Cardiac muscle cell (in vitro differentiated cells and primary cell): Measurements from ENCODE around the gene SLC12A7. TPM values are rescaled to one million over a fixed set of nuclear protein-coding genes. Genes with fewer than 3 reads are reported as not detected.

Experiments
- DNase-seq, 2 donors: peaks; one replicate each; pipeline versions ENCODE4 v3.0.0 to v3.0.0-alpha.2; 2010 to 2017; ENCODE audit warnings: low read depth in 1 of 2, low spot score in 1 of 2
- H3K27ac ChIP-seq: fragments of 200-600 bp; sonication (generic); 2 replicates; pipeline ENCODE4 v1.5.1; 2016
- H3K27me3 ChIP-seq: fragments of 200-600 bp; sonication (generic); 2 replicates; pipeline ENCODE4 v1.6.0; 2016; ENCODE audit warnings: control low read depth
- H3K36me3 ChIP-seq: fragments of 200-600 bp; sonication (generic); 2 replicates; pipeline ENCODE4 v1.5.1; 2016; ENCODE audit warnings: control low read depth
- H3K4me1 ChIP-seq: fragments of 200-600 bp; sonication (generic); 2 replicates; pipeline ENCODE4 v1.8.1; 2017; ENCODE audit warnings: low read depth, mild to moderate bottlenecking, mixed run types
- H3K4me3 ChIP-seq: fragments of 200-600 bp; sonication (generic); 2 replicates; pipeline ENCODE4 v1.5.1; 2016; ENCODE audit warnings: mild to moderate bottlenecking
- H3K9me3 ChIP-seq: fragments of 200-600 bp; sonication (generic); 2 replicates; pipeline ENCODE4 v1.5.1; 2017; ENCODE audit warnings: low read depth, mild to moderate bottlenecking, control low read depth
- CTCF ChIP-seq: IDR thresholded peaks from 2 replicates; pipeline ENCODE4 v1.5.1; 2012; ENCODE audit warnings: low read depth, mild to moderate bottlenecking, low read length
- polyA plus RNA-seq: library from polyadenylated mRNA; unstranded; fragments of >200 nt; fragmentation: Nextera tagmentation; extraction: Ambion mirVana; gene quantifications from 2 replicates; pipeline ENCODE4 v1.2.1, GENCODE V29; 2016
- total RNA-seq: library from RNA; depleted of rRNA; stranded (reverse); fragments of >200 nt; gene quantifications from 2 replicates; pipeline ENCODE4 v1.2.3, GENCODE V29; 2016

SLC12A7 gene
- total and polyA plus RNA-seq, 2 experiments from 2014 or later = 14.1 to 29.9 TPM

GRCh38 chr5:1133510-1134201 lies 21.8 kb upstream of the SLC12A7 start:
- peaks cover 4% of the 10 kb centered on the region for H3K4me1 ChIP-seq
- no peaks in the 10 kb centered on the region for H3K36me3 ChIP-seq
- no peaks in the 10 kb centered on the region for H3K27me3 ChIP-seq
- DNase-seq = peak in 1 of 2 donors; percentile 26
- H3K27ac ChIP-seq = no peak overlapping the region
- H3K9me3 ChIP-seq = no peaks in the 10 kb centered on the region
- no peak for TF ChIP-seq CTCF
- no peak overlapping the region for H3K4me3 ChIP-seq

- H3K4me1 ChIP-seq = peaks cover 4% of the 10 kb centered on the region
- H3K27ac ChIP-seq = no peak overlapping the region
- H3K27me3 ChIP-seq = no peaks in the 10 kb centered on the region
Measured at GRCh38 chr5:1133108-1133507, 21.2 kb upstream of the SLC12A7 start.

GRCh38 chr5:1132570-1132969 lies 20.7 kb upstream of the SLC12A7 start:
- no peak for TF ChIP-seq CTCF
- no peaks in the 10 kb centered on the region for H3K9me3 ChIP-seq
- H3K27ac ChIP-seq = no peak overlapping the region
- H3K27me3 ChIP-seq = no peaks in the 10 kb centered on the region
- no peaks in the 10 kb centered on the region for H3K36me3 ChIP-seq
- peaks cover 6% of the 10 kb centered on the region for H3K4me1 ChIP-seq
- DNase-seq = no peak
- H3K4me3 ChIP-seq = no peak overlapping the region

More at GRCh38 chr5:1133108-1133507, 21.2 kb upstream of the SLC12A7 start:
- DNase-seq = no peak
- Histone ChIP-seq H3K9me3 (no peaks in the 10 kb centered on the region), H3K4me3 (no peak overlapping the region), H3K36me3 (no peaks in the 10 kb centered on the region)
- no peak for TF ChIP-seq CTCF

- Histone ChIP-seq H3K27me3 (no peaks in the 10 kb centered on the region), H3K4me1 (peaks cover 11% of the 10 kb centered on the region), H3K36me3 (no peaks in the 10 kb centered on the region), H3K27ac (no peak overlapping the region), H3K4me3 (no peak overlapping the region), H3K9me3 (no peaks in the 10 kb centered on the region)
- no peak for DNase-seq
- TF ChIP-seq CTCF = no peak
Measured at GRCh38 chr5:1131726-1132125, 19.9 kb upstream of the SLC12A7 start.

GRCh38 chr5:1131191-1131621 lies 19.3 kb upstream of the SLC12A7 start:
- no peak for DNase-seq
- H3K4me3 ChIP-seq = no peak overlapping the region
- H3K27ac ChIP-seq = no peak overlapping the region
- no peak for TF ChIP-seq CTCF
- no peaks in the 10 kb centered on the region for H3K27me3 ChIP-seq
- peaks cover 11% of the 10 kb centered on the region for H3K4me1 ChIP-seq
- no peaks in the 10 kb centered on the region for H3K9me3 ChIP-seq
- no peaks in the 10 kb centered on the region for H3K36me3 ChIP-seq
